Panc1 (cell line): ENCODE results near the gene KHDRBS2.

Experiments used
- CTCF ChIP-seq: fragments of 450-650 bp; IDR thresholded peaks from 2 replicates; pipeline ENCODE4 v1.5.1; 2017; ENCODE audit warnings: mild to moderate bottlenecking
- POLR2AphosphoS5 ChIP-seq: IDR thresholded peaks from 2 replicates; pipeline ENCODE4 v1.6.1; 2012; ENCODE audit warnings: mild to moderate bottlenecking, low read depth, low read length, moderate library complexity

- no peak for TF ChIP-seq POLR2AphosphoS5
- no peak for TF ChIP-seq CTCF
Observed at GRCh38 chr6:62328607-62329006, 42.6 kb upstream of the KHDRBS2 start.
